Stimulated activated memory B cell treated with anti-CD40 and anti-IgM and Interleukin-4, amounts not matched to agents 10 μg/mL and 1 μg/mL and 100 μg/mL, for 72 hours (primary cell): ENCODE data around the gene ADORA2A.
A peak's percentile ranks its signal among the peaks of the same experiment; 100 is the strongest.

Source experiments
- ATAC-seq: fragments of 150-1000 bp; cut with Tn5 transposase; 2 replicates; pipeline ENCODE4 v1.10.0; 2021
- H3K27ac Mint-ChIP-seq: one replicate; pipeline ENCODE4 v1.8.0; 2022; ENCODE audit warnings: mild to moderate bottlenecking, mixed read lengths
- H3K27me3 Mint-ChIP-seq: one replicate; pipeline ENCODE4 v1.8.0; 2022; ENCODE audit warnings: mixed read lengths
- H3K36me3 Mint-ChIP-seq: one replicate; pipeline ENCODE4 v1.8.0; 2022; ENCODE audit warnings: mixed read lengths
- H3K4me1 Mint-ChIP-seq: one replicate; pipeline ENCODE4 v1.8.0; 2022; ENCODE audit warnings: mixed read lengths
- H3K4me3 Mint-ChIP-seq: one replicate; pipeline ENCODE4 v1.8.0; 2022; ENCODE audit warnings: mild to moderate bottlenecking, moderate library complexity, mixed read lengths
- H3K9me3 Mint-ChIP-seq: one replicate; pipeline ENCODE4 v1.8.0; 2022; ENCODE audit warnings: mixed read lengths

ADORA2A gene

GRCh38 chr22:24430431-24431308 lies 3.3 kb downstream of the ADORA2A start:
- H3K27me3 Mint-ChIP-seq: no peaks in the 10 kb centered on the region
- peaks cover 97% of the 10 kb centered on the region for H3K4me1 Mint-ChIP-seq
- ATAC-seq: no peak
- H3K9me3 Mint-ChIP-seq: no peaks in the 10 kb centered on the region
- no peaks in the 10 kb centered on the region for H3K36me3 Mint-ChIP-seq
- H3K4me3 Mint-ChIP-seq: no peak overlapping the region
- H3K27ac Mint-ChIP-seq: peak overlapping the region; percentile 92

- no peaks in the 10 kb centered on the region for H3K9me3 Mint-ChIP-seq
- H3K4me1 Mint-ChIP-seq: peaks cover 97% of the 10 kb centered on the region
- H3K4me3 Mint-ChIP-seq: no peak overlapping the region
- ATAC-seq: no peak
- peak overlapping the region; percentile 92 for H3K27ac Mint-ChIP-seq
- no peaks in the 10 kb centered on the region for H3K36me3 Mint-ChIP-seq
- H3K27me3 Mint-ChIP-seq: no peaks in the 10 kb centered on the region
Observed at GRCh38 chr22:24431309-24432034, 4.1 kb downstream of the ADORA2A start.

GRCh38 chr22:24432059-24432853 lies 4.9 kb downstream of the ADORA2A start:
- H3K27ac Mint-ChIP-seq: peak overlapping the region; percentile 92
- H3K36me3 Mint-ChIP-seq: no peaks in the 10 kb centered on the region
- peaks cover 97% of the 10 kb centered on the region for H3K4me1 Mint-ChIP-seq
- peak overlapping the region; percentile 16 for H3K4me3 Mint-ChIP-seq
- ATAC-seq: no peak
- no peaks in the 10 kb centered on the region for H3K27me3 Mint-ChIP-seq
- no peaks in the 10 kb centered on the region for H3K9me3 Mint-ChIP-seq

- Mint-ChIP-seq H3K9me3 (no peaks in the 10 kb centered on the region), H3K36me3 (no peaks in the 10 kb centered on the region), H3K27me3 (no peaks in the 10 kb centered on the region), H3K27ac (peak overlapping the region; percentile 92), H3K4me1 (peaks cover 97% of the 10 kb centered on the region), H3K4me3 (peak overlapping the region; percentile 38)
- ATAC-seq: no peak
Observed at GRCh38 chr22:24433001-24433827, 5.8 kb downstream of the ADORA2A start.

GRCh38 chr22:24433828-24434470 lies 6.5 kb downstream of the ADORA2A start:
- H3K27me3 Mint-ChIP-seq: no peaks in the 10 kb centered on the region
- H3K27ac Mint-ChIP-seq: peak overlapping the region; percentile 92
- no peaks in the 10 kb centered on the region for H3K9me3 Mint-ChIP-seq
- H3K4me3 Mint-ChIP-seq: peak overlapping the region; percentile 38
- peaks cover 96% of the 10 kb centered on the region for H3K4me1 Mint-ChIP-seq
- peak; percentile 90 for ATAC-seq
- H3K36me3 Mint-ChIP-seq: no peaks in the 10 kb centered on the region

DNA sequence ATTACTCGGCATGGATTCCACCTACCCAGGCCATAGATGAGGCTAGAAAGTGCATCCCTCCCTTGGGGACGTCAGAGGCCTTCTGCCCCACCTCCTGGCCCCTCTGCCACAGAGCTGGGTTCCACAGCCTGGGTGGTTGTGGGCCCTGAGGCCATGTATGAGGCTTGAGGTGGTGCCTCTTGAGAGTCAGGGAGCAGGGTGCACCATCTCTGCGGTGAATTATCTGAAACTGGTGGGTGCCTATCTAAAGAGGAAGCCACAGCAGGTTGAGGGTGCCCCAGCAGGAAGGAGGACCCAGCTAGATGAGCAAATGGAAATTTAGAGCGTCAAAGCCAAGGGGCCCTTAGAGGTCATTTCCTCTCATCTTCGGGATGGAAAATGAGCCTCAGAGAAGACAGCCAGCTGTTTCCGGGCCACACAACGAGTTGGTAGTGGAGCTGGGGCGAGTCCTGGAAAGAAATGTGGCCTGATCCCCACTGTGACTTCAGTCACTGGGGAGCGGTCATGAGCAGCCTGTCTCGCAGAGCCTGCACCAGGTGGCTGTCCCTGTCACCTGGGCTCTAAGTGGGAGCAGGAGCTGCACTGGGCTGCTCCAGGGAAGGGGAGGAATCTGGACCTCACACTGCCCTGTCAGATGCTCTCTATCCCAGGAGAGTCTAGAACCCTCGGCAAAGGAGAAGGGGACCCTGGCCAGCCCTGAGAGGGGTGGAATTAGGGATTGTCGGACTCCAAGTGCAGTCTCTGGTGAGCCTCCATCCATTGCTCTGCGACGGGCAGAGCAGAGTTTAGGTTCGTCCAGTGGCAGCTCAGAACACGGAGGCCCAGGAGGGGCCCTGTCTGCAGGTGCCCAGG lies 7.3 kb downstream of the ADORA2A start:
- no peaks in the 10 kb centered on the region for H3K9me3 Mint-ChIP-seq
- H3K27me3 Mint-ChIP-seq: no peaks in the 10 kb centered on the region
- peak; percentile 91 for ATAC-seq
- H3K36me3 Mint-ChIP-seq: no peaks in the 10 kb centered on the region
- peak overlapping the region; percentile 38 for H3K4me3 Mint-ChIP-seq
- peak overlapping the region; percentile 92 for H3K27ac Mint-ChIP-seq
- H3K4me1 Mint-ChIP-seq: peaks cover 96% of the 10 kb centered on the region

DNA sequence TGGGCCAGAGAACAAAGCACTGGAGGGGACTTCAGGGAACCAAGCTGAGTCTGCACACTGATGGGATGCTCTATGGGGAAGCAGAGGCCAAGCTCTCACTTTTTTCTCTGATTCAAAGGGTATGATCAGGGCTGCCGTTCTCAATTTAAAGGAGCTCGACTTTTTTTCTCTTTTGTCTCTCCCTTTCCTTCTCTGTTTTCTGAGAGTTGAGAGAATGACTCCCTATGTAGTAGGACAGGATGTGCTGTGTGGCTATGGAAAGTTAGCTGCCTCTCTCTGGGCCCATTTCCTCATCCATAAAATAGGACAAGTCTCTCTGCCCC lies 7.9 kb downstream of the ADORA2A start:
- ATAC-seq: no peak
- Mint-ChIP-seq H3K27me3 (no peaks in the 10 kb centered on the region), H3K9me3 (no peaks in the 10 kb centered on the region), H3K36me3 (peaks cover under 1% of the 10 kb centered on the region), H3K27ac (peak overlapping the region; percentile 92), H3K4me1 (peaks cover 90% of the 10 kb centered on the region), H3K4me3 (peak overlapping the region; percentile 38)

DNA sequence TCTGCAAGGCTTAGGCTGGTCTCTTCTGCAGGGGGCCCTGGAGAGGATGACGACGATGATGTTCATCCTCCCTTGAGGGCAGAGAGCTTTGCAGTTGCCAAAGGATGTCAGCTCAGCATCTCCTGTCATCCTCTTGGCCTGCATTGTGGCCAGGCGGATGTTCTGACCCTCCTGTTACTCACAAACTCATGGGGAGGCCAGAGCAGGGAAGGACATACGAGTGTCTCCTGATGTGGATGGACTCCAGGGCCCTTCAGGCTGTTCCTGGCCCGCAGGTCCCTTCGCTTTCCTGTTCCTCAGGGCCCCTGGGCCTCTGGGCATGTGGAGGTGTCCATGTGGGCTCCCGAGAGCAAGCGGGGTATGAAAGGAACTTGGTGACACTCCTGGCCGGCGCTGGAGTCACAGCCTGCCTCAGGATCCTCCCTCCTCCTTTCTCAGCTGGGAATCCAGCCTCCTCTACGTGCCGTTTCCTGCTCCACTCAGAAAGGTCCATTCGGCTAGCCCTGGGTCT lies 8.5 kb downstream of the ADORA2A start:
- Mint-ChIP-seq H3K27me3 (no peaks in the 10 kb centered on the region), H3K4me3 (no peak overlapping the region), H3K27ac (peak overlapping the region; percentile 92), H3K4me1 (peaks cover 90% of the 10 kb centered on the region), H3K36me3 (peaks cover 6% of the 10 kb centered on the region), H3K9me3 (no peaks in the 10 kb centered on the region)
- ATAC-seq: no peak

DNA sequence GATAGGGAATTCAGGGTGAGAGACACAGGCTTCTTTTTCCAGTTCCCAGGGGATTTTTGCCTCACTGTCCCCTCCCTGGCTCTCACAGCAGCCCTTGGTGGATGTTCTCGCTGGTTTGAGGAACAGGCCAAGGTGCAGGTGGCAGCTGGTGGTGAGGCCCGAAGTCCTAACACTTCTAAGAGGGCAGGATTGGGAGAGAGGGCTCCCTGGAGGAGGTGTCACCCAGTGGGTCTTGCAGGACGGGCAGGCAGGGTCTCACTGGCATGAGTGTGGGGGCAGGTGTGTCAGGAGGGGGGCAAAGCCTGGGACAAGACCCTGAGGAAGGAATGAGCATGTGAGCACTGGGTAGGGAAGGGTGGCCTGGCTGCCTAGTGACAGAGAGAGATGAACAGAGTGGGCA lies 9.2 kb downstream of the ADORA2A start:
- Mint-ChIP-seq H3K9me3 (no peaks in the 10 kb centered on the region), H3K27me3 (no peaks in the 10 kb centered on the region), H3K36me3 (peaks cover 13% of the 10 kb centered on the region), H3K4me3 (peak overlapping the region; percentile 42), H3K27ac (peak overlapping the region; percentile 92), H3K4me1 (peaks cover 87% of the 10 kb centered on the region)
- no peak for ATAC-seq

GRCh38 chr22:24437091-24437490 lies 9.7 kb downstream of the ADORA2A start:
- Mint-ChIP-seq H3K27me3 (no peaks in the 10 kb centered on the region), H3K9me3 (no peaks in the 10 kb centered on the region), H3K4me1 (peaks cover 82% of the 10 kb centered on the region), H3K27ac (peak overlapping the region; percentile 92), H3K4me3 (no peak overlapping the region), H3K36me3 (peaks cover 17% of the 10 kb centered on the region)
- ATAC-seq: no peak

DNA sequence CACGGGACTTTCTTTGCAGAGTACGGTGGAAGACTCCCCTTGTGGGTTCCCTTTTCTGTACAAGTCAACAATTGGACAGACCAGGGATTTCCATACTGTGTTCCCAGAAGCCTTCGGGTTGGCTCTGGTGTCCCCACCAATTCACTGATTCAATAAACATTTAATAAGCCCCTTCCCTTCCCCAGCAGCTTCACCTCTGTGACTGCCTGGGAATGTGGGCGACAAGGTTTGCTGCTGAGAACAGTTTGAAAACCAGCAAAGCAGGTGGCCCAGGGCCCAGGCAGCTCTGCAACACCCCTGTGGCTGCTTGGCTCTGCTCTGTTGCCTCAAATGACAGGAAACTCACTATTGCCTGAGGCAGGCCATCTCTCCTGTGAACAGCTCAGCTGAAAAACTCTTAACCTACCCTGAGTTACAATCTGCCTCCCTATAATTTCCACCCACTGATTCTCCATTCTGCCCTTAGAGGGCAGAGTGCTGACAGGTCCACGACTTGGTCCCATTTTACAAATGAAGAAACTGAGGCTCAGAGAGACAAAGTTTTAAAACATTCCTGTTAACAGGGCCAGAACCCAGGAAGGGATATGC lies 10.4 kb downstream of the ADORA2A start:
- Mint-ChIP-seq H3K4me1 (peaks cover 74% of the 10 kb centered on the region), H3K27me3 (no peaks in the 10 kb centered on the region), H3K36me3 (peaks cover 24% of the 10 kb centered on the region), H3K27ac (peak overlapping the region; percentile 92), H3K4me3 (peak overlapping the region; percentile 18), H3K9me3 (no peaks in the 10 kb centered on the region)
- peak; percentile 67 for ATAC-seq

DNA sequence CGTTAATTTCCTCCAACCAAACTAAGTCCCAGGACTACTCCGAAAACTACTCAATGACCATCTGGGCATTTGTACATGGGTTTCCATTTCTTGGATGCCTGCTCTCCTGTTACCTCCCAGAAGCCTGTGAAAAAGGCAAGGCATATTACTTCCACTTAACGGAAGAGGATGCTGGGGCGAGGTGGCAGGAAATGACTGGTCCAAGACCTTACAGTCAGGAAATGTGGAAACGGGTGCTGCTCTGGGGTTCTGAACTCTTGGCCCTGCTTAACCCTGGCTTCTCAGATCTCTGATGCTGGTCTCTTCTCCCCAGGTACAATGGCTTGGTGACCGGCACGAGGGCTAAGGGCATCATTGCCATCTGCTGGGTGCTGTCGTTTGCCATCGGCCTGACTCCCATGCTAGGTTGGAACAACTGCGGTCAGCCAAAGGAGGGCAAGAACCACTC lies 12.9 kb downstream of the ADORA2A start:
- no peak overlapping the region for H3K4me3 Mint-ChIP-seq
- peak overlapping the region; percentile 54 for H3K27ac Mint-ChIP-seq
- no peak for ATAC-seq
- peaks cover 32% of the 10 kb centered on the region for H3K36me3 Mint-ChIP-seq
- H3K9me3 Mint-ChIP-seq: no peaks in the 10 kb centered on the region
- H3K27me3 Mint-ChIP-seq: no peaks in the 10 kb centered on the region
- peaks cover 68% of the 10 kb centered on the region for H3K4me1 Mint-ChIP-seq
